VCaP (cell line): ENCODE data around the gene CNTLN.

Source experiments
- H3K27ac ChIP-seq: fragments of 450-650 bp; 2 replicates; pipeline ENCODE4 v1.5.1; 2017
- TF ChIP-seq, protein P1 (sequence below): fragments of 450-650 bp; conservative IDR thresholded peaks from 2 replicates; pipeline ENCODE4 v1.5.1; 2017; ENCODE audit warnings: mild to moderate bottlenecking, moderate library complexity

Gene CNTLN

GRCh38 chr9:17486396-17486795 is 351.6 kb downstream of the CNTLN start:
- TF ChIP-seq, protein P1, sequence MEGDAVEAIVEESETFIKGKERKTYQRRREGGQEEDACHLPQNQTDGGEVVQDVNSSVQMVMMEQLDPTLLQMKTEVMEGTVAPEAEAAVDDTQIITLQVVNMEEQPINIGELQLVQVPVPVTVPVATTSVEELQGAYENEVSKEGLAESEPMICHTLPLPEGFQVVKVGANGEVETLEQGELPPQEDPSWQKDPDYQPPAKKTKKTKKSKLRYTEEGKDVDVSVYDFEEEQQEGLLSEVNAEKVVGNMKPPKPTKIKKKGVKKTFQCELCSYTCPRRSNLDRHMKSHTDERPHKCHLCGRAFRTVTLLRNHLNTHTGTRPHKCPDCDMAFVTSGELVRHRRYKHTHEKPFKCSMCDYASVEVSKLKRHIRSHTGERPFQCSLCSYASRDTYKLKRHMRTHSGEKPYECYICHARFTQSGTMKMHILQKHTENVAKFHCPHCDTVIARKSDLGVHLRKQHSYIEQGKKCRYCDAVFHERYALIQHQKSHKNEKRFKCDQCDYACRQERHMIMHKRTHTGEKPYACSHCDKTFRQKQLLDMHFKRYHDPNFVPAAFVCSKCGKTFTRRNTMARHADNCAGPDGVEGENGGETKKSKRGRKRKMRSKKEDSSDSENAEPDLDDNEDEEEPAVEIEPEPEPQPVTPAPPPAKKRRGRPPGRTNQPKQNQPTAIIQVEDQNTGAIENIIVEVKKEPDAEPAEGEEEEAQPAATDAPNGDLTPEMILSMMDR, result no peak
- H3K27ac ChIP-seq, result no peak overlapping the region

- TF ChIP-seq, protein P1, result no peak
- no peak overlapping the region for H3K27ac ChIP-seq
Observed at GRCh38 chr9:17487467-17487866, 352.6 kb downstream of the CNTLN start.

- H3K27ac ChIP-seq, result no peak overlapping the region
- TF ChIP-seq, protein P1, result no peak
Observed at GRCh38 chr9:17488662-17489061, 353.8 kb downstream of the CNTLN start.

- no peak overlapping the region for H3K27ac ChIP-seq
- TF ChIP-seq, protein P1, result no peak
Observed at GRCh38 chr9:17490110-17490509, 355.3 kb downstream of the CNTLN start.

GRCh38 chr9:17491780-17492179 is 356.9 kb downstream of the CNTLN start:
- no peak overlapping the region for H3K27ac ChIP-seq
- TF ChIP-seq, protein P1, result no peak

DNA sequence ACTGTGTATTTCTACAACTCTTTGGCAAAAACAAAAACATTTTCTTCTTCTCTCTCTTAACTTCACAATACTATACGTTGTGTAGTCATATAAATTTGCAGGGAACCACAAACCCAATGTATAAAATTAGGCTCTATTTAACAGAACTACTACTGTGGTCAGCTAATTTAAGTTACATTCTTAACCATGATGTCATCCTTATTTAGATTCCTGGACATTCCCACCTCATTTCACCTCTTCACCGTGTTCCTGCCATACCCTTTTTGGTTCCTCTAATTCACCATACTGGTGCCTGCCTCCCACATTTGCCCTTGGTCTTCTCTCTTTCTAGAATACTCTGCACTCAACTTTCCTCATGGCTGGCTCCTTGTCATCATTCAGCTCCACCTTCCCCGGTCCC is 368.4 kb downstream of the CNTLN start:
- TF ChIP-seq, protein P1, result no peak
- H3K27ac ChIP-seq, result no peak overlapping the region

DNA sequence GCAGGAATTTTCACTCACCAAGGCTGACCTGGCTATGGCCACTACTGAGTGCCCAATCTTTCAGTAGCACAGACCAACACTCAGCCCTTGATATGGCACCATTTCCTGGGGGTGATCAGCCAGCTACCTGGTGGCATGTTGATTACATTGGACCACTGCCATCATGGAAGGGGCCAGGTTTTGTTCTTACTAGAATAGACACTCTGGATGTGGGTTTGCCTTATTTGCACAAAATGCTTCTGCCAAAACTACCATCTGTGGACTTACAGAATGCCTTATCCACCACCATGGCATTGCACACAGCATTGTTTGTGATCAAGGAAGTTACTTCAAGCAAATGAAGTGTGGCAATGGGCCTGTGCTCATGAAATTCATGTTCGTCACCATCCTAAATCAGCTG is 374.3 kb downstream of the CNTLN start:
- no peak overlapping the region for H3K27ac ChIP-seq
- TF ChIP-seq, protein P1, result no peak

GRCh38 chr9:17509701-17510100 is 374.9 kb downstream of the CNTLN start:
- TF ChIP-seq, protein P1, result no peak
- no peak overlapping the region for H3K27ac ChIP-seq
